ENCODE results near the gene CCDC183. TPM values are rescaled to one million over a fixed set of nuclear protein-coding genes. Genes with fewer than 3 reads are reported as not detected.
A peak's percentile ranks its signal among the peaks of the same experiment; 100 is the strongest.

CCDC183 gene
- 0.96 TPM for total RNA-seq (2013)
- 1 to 10 TPM in 1 of 3 donors, under 1 TPM in 1, not detected in 1; 0.54 to 2.1 TPM for polyA plus RNA-seq
- polyA minus RNA-seq = 0.14 and 0.24 TPM in 2 replicates
- 0 to 0.46 (median 0.20) reads per million in 11 experiments for total RNA-seq

GRCh38 chr9:136796238-136796774, at the start of gene CCDC183:
Gene CCDC183, plus strand, starts transcription at chr9:136796338. Its CDS starts 60 bp downstream, at chr9:136796398.
- no peak within 1 kb of the TSS for H3K27ac ChIP-seq (ENCODE audit: low read depth in 1 of 2, low read length in 2 of 2)
- H3K9me3 ChIP-seq (replicated peaks in 1 of 2; ENCODE audit: control insufficient read depth in 1 of 2, insufficient read depth in 1 of 2, low read length in 2 of 2) = no peaks in the 10 kb centered on the region
- DNase-seq = no peak
- H3K4me3 ChIP-seq (replicated peaks in 1 of 3; ENCODE audit: low read depth in 2 of 3, low read length in 3 of 3) = no peak within 1 kb of the TSS
- H3K9ac ChIP-seq (ENCODE audit: insufficient read depth, low read length, poor library complexity, severe bottlenecking) = no peak within 1 kb of the TSS
- Mint-ChIP-seq H3K27me3 (ENCODE audit: low read depth in 3 of 3) (peaks cover 51 to 66% (median 60%) of the 10 kb centered on the region in 3 donors), H3K27ac (peak within 1 kb of the TSS in 3 of 7 donors; percentile 2 to 51 (median 38)), H3K36me3 (peaks cover 12 to 15% of the 10 kb centered on the region in 2 donors), H3K4me1 (peaks cover 35% of the 10 kb centered on the region), H3K9me3 (peaks cover 0 to 15% (median 1%) of the 10 kb centered on the region in 7 donors), H3K4me3 (peak within 1 kb of the TSS in 1 of 2 donors; percentile 68)
- peaks cover 26 to 52% of the 10 kb centered on the region in 2 donors for H3K27me3 ChIP-seq (ENCODE audit: control insufficient read depth in 2 of 2, insufficient read depth in 2 of 2, low read length in 2 of 2)
- peaks cover 38 to 47% of the 10 kb centered on the region in 2 donors for H3K4me1 ChIP-seq (ENCODE audit: control insufficient read depth in 1 of 2, insufficient read depth in 2 of 2, low read length in 2 of 2)
- H4K20me1 ChIP-seq (ENCODE audit: insufficient read depth, low read length) = peaks cover 21% of the 10 kb centered on the region
- H3K4me2 ChIP-seq (replicated peaks; ENCODE audit: extremely low read depth, low read length, poor library complexity, severe bottlenecking) = no peak within 1 kb of the TSS
- no peak for TF ChIP-seq CTCF (IDR thresholded peaks at IDR 0.05)
- 73% methylated on average over 3 of the region's 5 CpGs for WGBS (ENCODE audit: insufficient coverage)
- H3K36me3 ChIP-seq (replicated peaks in 1 of 2; ENCODE audit: control insufficient read depth in 1 of 2, insufficient read depth in 2 of 2, low read length in 2 of 2) = no peaks in the 10 kb centered on the region
- peaks cover 4% of the 10 kb centered on the region for H3K79me2 ChIP-seq (ENCODE audit: insufficient read depth, low read length)
- intact Hi-C loops (cut with micrococcal nuclease) = no loop called here
- H2AFZ ChIP-seq (ENCODE audit: insufficient read depth, low read depth, low read length, poor library complexity, severe bottlenecking) = no peak within 1 kb of the TSS

DNA sequence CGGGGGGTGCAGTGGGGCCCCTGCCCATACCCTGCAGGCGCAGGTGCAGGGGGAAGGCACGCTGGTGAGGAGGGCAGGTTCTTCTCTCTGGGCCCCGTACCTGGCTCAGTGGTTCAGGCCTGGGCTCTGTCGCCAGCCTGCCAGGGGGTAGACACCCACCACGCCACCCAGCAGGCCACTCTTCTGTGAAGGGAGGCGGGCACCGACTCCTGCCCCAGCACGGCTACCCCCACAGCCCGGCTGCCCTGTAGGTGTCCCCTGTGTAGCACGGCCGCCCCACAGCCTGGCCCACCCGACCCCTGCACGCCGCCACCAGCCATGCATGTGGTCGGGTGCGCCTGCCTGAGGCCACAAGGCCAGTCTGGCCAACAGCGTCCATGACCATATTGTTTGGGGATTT, 49.5 kb upstream of the CCDC183 start:
- Mint-ChIP-seq H3K9me3 (peaks cover 3 to 10% (median 8%) of the 10 kb centered on the region in 7 donors), H3K36me3 (no peaks in the 10 kb centered on the region), H3K27ac (no peak overlapping the region), H3K4me1 (peaks cover 10% of the 10 kb centered on the region), H3K27me3 (ENCODE audit: low read depth in 3 of 3) (peaks cover 15 to 50% (median 22%) of the 10 kb centered on the region in 3 donors), H3K4me3 (no peak overlapping the region)
- Histone ChIP-seq H3K4me2 (replicated peaks; ENCODE audit: extremely low read depth, low read length, poor library complexity, severe bottlenecking) (no peak overlapping the region), H3K36me3 (replicated peaks in 1 of 2; ENCODE audit: control insufficient read depth in 1 of 2, insufficient read depth in 2 of 2, low read length in 2 of 2) (no peaks in the 10 kb centered on the region), H4K20me1 (ENCODE audit: insufficient read depth, low read length) (no peaks in the 10 kb centered on the region), H3K4me1 (ENCODE audit: control insufficient read depth in 1 of 2, insufficient read depth in 2 of 2, low read length in 2 of 2) (no peaks in the 10 kb centered on the region), H2AFZ (ENCODE audit: insufficient read depth, low read depth, low read length, poor library complexity, severe bottlenecking) (no peak overlapping the region), H3K27me3 (ENCODE audit: control insufficient read depth in 2 of 2, insufficient read depth in 2 of 2, low read length in 2 of 2) (peaks cover 5 to 14% of the 10 kb centered on the region in 2 donors), H3K4me3 (replicated peaks in 1 of 3; ENCODE audit: low read depth in 2 of 3, low read length in 3 of 3) (no peak overlapping the region), H3K9ac (ENCODE audit: insufficient read depth, low read length, poor library complexity, severe bottlenecking) (no peak overlapping the region), H3K27ac (ENCODE audit: low read depth in 1 of 2, low read length in 2 of 2) (no peak overlapping the region), H3K79me2 (ENCODE audit: insufficient read depth, low read length) (no peaks in the 10 kb centered on the region), H3K9me3 (replicated peaks in 1 of 2; ENCODE audit: control insufficient read depth in 1 of 2, insufficient read depth in 1 of 2, low read length in 2 of 2) (peaks cover 6% of the 10 kb centered on the region in 2 donors)
- DNase-seq = no peak
- no peak for TF ChIP-seq CTCF (IDR thresholded peaks at IDR 0.05)
- WGBS (ENCODE audit: insufficient coverage) = 93% methylated on average over 16 of the region's 18 CpGs
- intact Hi-C loops (cut with micrococcal nuclease) = no loop called here
